Lower leg skin (tissue), 3 donors: Measurements from ENCODE around the gene GABRE.

Experiments used
- POLR2A ChIP-seq, 2 donors: fragments of 450-650 bp; IDR thresholded peaks; one replicate each; pipeline ENCODE4 v1.6.1; 2016 to 2017; ENCODE audit warnings: antibody characterized with exemption in 2 of 2, mild to moderate bottlenecking in 1 of 2, moderate library complexity in 1 of 2
- TF ChIP-seq, protein P1 (sequence below), 3 donors: fragments of 450-650 bp; IDR thresholded peaks; one replicate each; pipeline ENCODE4 v1.5.1; 2016; ENCODE audit warnings: antibody characterized with exemption in 3 of 3, mild to moderate bottlenecking in 3 of 3, moderate library complexity in 2 of 3

DNA sequence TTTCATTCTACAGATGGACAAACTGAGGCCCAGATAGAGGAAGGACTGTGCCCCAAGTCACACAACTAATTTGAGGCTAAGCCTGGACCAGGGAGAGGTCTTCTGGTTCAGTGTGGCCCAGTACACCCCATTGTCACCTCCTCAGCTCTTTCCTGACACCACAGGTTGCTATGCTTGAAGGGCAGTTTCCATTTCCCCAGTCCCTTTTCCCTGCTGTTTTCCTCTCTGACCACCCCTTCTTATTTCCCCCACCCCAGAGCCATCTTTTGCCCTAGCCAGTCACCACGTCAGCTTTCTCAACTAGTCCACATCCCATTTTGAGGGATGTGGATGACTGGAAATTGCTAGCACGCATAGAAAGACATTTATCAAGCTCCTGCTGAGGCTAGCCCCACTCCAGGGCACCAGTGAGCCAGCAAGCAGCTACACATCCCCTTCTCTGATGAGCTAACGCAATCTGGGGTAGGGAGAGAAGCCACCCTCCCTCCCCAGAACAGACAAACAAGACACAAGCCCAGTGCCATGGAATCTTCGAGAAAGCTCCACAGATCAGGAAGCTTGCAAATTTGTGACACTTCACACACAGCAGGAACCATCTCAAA, 1.3 kb downstream of the GABRE start:
- TF ChIP-seq, protein P1, sequence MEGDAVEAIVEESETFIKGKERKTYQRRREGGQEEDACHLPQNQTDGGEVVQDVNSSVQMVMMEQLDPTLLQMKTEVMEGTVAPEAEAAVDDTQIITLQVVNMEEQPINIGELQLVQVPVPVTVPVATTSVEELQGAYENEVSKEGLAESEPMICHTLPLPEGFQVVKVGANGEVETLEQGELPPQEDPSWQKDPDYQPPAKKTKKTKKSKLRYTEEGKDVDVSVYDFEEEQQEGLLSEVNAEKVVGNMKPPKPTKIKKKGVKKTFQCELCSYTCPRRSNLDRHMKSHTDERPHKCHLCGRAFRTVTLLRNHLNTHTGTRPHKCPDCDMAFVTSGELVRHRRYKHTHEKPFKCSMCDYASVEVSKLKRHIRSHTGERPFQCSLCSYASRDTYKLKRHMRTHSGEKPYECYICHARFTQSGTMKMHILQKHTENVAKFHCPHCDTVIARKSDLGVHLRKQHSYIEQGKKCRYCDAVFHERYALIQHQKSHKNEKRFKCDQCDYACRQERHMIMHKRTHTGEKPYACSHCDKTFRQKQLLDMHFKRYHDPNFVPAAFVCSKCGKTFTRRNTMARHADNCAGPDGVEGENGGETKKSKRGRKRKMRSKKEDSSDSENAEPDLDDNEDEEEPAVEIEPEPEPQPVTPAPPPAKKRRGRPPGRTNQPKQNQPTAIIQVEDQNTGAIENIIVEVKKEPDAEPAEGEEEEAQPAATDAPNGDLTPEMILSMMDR (IDR thresholded peaks at IDR 0.05), result no peak
- no peak for TF ChIP-seq POLR2A (IDR thresholded peaks at IDR 0.05)
